GM19372 (cell line): ENCODE results near the gene SH2D3C.

Experiments
- ATAC-seq: cut with Tn5 transposase; IDR thresholded peaks from one replicate; pipeline ENCODE4 v1.9.1; 2021; ENCODE audit warnings: mild to moderate bottlenecking, low read depth, moderate library complexity; ENCODE audit not compliant: unreplicated experiment

Gene SH2D3C

GRCh38 chr9:127726871-127727270, 51.6 kb downstream of the SH2D3C start:
- no peak for ATAC-seq

GRCh38 chr9:127724012-127724411, 54.5 kb downstream of the SH2D3C start:
- no peak for ATAC-seq

DNA sequence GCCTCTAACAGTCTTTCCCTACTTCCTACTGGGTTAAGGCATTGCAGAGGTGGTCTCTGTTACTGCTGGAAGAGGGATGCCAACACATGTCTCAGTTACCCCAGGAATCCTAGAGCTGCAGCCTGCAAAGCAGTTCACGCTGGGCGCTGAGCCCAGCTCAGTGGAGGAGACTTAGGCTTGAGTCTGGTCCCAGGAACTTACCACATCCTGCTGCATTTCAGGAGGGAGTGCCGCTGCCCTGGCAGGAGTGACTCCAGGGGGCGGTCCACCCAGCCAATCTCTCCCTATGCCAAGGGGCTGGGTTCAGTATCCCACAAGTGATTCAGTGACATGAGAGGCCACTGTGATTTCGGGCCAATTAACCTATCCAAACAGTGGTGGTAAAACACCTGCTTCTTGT, 55.0 kb downstream of the SH2D3C start:
- no peak for ATAC-seq

GRCh38 chr9:127723013-127723412, 55.5 kb downstream of the SH2D3C start:
- ATAC-seq: no peak

DNA sequence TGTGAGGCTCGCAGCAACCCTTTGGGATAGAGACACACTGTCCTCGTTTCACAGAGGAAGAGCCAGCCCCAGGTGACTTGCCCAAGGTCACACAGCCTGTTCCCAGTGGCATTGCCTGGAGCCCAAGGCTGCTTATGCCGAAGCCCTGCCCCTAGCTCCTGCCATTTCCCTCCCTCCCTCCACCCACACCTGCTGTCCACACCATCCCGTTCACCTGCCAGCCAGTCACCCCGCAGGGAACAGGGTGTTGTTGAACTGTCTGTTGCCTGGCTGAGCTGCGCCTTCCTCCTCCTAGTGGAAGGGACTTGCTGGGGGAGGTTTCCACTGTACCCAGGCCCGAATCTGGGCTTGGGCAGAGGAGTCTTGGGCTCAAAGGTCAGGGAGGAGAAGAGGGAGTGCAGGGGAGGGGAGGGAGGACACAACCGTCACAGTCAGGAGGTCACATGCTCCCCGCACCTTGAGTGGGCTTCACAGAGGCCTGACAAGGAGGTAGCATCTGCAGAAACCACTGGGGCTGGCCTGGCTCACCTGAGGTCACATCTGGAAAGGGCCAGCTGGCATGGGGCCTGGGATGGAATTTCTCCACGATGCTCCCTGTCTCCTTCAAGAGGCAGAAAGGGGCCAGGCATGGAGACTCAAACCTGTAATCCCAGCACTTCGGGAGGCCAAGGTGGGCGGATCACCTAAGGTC, 56.3 kb downstream of the SH2D3C start:
- ATAC-seq: no peak

- no peak for ATAC-seq
Observed at GRCh38 chr9:127721391-127721821, 57.1 kb downstream of the SH2D3C start.

DNA sequence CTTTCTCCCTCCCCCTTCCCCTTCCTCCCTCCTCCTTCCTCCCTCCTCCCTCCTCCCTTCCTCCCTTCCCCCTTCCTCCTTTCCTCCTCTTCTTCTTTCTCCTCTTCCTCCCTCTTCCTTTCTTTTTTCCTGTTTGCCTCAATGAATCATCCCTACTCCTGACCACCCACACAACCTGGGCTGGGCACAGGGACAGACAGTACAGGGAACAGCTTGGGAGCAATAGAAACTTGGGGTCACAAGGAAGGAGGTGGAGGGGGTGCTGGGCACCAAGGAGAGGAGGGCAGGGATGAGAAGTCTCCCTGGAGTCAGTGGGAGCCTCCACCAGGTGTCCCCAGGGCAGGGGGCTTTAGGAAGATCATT, 57.6 kb downstream of the SH2D3C start:
- ATAC-seq: no peak

DNA sequence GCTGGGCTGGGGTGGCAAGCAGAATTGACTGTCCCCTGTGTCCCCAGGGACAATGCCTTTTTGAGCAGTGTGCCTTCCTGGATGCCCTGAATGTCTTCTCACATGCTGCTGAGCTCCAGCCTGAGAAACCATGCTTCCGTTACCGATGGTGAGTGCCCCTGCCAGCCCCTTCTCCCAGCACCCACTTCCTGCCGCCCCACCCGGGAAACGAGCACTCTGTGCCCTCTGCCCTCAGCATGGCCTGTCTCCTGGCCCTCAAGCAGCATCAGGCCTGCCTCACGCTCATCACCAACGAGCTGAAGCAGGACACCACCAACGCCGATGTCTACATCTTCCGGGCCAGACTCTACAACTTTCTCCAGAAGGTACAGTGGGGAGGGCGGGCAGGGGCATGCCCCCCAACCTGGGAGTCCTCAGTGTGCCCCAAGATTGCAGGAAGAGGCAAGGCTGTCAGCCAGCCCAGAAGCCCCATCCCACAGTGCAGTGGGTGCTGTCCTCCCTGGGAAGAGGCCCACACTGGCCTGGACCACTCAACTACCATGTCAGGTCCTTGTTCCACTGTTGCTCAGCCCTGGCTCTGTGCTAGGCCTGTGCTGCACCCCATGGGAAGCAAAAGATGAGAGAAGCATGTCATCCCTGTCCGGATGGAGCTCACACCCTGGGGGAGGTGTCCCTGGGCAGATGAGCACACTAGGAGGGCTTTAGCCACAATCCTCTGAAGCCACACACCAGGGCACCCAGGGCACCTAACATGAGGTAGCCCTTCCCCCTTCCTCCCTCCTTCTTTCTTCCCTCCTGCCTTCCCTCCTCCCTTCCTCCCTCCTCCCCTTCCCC, 58.2 kb downstream of the SH2D3C start:
- ATAC-seq: no peak

GRCh38 chr9:127717766-127718165, 60.7 kb downstream of the SH2D3C start:
- no peak for ATAC-seq

DNA sequence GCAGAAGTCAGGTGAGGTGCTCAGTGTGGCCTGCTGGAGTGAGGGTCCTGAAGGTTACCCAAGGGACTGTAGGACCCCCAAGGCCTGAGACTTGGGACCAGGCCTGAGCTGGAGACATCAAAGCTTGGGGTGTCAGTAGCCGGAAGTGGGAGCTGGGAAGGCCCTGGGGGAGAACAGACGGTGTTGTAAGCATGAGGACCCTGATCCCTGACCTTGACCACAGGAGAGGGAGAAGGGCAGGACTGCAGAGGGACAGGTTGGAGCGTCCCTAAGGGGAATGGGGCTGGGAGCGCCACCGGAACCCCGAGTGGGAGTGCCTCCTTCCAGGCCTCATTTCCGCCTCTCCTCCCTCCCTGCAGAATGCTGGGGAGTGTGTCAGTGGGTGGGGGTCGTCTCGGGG, 62.1 kb downstream of the SH2D3C start:
- no peak for ATAC-seq

DNA sequence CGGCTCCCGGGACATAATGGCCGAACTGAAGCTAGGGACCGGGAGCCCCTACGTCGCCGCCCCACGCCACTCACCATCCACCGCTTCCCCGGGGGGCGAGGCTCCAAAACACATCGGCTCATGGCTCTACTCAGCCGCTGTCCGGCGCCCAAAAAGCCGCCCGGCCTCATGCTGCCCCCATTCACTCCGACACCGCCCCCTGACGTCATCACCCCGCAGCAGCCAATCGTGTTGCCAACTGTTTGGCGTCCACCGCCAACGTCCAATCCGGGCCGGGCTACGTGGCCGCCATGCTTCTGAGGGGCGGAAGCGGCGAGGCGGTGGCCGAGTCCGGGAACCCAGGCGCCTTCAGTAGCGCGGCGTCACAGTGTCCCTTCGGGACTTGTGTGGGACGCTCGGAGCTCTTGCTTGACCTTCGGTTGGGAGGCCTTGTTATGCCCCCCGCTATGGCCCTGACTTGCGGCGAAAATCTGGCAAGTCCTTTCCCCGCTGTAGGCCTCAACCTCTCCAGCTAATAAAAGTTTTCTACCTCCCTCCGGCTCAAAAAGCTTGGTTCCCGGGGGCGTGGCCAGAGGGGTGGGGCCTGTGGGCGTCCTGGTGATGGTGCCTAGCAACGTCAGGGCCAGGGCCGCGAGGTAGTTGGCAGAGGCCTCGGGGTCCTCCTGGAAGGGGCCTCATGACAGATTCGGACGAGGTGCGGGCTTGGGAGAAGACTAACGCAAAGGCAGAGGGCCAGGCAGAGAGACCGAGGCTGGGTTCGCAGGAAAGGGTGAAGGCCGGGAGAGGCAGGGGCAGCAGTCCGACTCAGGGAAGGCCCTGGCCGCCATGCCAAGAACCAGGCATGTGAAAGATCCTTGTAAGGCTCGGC, 62.8 kb downstream of the SH2D3C start, which contains the start of the genes PTRH1 and TTC16:
Gene PTRH1, minus strand, starts transcription at position 194 of the 868 bp plus-strand sequence. Its CDS starts 24 bp downstream, at position 170.
Gene TTC16, plus strand, starts transcription at position 610 of the 868 bp plus-strand sequence. Its CDS starts 67 bp downstream, at position 677.
- ATAC-seq: peak; percentile 93

GRCh38 chr9:127714951-127715469, 63.5 kb downstream of the SH2D3C start:
- no peak for ATAC-seq

DNA sequence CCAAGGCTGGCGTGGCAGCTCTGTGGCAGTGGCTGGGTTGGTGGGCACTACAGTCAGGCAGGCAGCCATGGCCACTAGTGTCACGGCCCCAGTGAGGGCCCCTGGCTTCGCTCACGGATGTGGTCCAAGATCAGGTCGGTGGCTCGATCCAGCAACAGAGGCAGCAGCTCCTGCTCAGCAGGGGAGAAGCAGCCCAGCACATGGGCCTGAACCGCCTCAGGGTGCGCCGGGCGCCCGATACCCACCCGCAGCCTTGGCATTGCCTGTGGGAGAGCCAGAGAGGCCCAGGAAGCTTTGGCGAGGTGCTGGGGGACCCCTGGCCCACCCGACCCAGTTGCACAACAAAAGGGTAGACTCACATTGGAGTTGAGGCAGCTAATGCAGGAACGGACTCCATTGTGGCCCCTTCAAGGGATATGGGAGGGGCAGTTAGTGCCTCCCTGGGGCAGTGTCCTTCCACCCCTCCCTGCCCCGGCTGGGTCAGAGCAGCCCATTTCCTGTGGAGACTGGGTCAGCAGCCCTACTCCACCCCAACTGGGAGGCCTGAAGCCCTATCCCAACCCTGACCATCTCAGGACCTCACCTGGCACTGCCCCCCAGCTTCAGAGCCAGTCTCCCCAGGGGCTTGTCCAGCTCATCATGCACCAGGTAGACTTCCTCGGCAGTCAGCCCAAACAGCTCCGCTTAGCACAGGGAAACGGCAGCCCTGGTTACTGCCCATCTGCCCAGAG, 64.3 kb downstream of the SH2D3C start:
- no peak for ATAC-seq

DNA sequence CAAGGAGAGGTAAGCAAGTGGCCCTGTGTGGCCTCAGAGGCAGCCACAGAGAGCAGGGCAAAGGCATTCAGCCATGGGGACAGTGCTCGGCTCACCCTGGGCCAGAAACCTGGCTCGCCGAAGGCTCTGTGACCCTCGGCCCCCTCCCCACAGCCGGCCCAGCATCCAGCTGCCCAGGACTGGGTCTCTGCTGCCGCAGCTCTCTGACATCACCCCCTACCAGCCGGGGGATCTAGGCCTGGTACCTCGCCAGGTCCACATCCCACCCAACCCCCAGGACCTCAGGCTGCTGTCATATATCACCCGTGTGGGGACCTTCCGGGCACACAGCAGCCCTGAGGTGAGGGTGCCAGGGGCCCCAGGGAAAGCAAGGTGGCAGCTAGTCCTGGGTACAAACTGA, 65.6 kb downstream of the SH2D3C start:
- ATAC-seq: no peak

DNA sequence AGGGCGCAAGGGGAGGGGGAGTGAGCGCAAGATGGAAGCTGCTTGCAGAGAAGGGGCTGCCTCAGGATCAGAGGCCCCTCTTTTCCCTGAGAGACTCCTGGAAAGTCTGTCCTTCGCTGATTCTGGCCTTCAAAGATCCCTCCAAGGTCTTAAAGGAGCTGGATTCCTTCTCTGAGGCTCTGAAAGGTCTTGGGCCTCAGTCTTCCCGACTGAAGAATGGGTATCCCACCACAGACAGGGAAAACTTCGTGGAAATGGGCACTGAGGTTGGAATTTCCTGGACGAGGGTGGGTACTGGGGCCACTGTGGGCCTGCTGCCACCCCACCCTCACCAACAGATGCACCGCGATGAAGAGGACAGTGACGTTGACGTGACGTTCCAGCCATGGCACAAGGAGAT, 66.1 kb downstream of the SH2D3C start:
- ATAC-seq: no peak

DNA sequence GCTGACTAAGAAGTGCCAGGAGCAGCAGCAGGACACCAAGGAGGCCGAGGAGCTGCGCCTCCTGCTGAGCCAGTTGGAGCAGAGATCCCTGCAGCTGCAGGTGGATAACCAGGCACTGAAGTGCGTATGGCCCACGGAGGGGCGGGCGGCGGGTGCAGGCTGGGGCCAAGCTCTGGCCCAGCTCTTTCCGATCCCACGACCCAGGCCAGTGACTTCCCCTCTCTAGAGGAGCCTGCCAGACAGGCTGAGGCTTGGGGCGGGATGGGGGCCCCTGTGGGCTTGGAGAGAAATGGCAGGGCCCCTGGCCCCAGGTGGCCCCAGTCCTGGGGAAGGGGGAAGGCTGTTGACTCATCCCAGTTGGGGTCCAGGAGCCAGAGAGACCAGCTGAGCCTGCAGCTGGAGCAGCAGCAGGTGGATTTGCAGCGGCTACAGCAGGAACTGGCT, 66.6 kb downstream of the SH2D3C start:
- ATAC-seq: no peak

DNA sequence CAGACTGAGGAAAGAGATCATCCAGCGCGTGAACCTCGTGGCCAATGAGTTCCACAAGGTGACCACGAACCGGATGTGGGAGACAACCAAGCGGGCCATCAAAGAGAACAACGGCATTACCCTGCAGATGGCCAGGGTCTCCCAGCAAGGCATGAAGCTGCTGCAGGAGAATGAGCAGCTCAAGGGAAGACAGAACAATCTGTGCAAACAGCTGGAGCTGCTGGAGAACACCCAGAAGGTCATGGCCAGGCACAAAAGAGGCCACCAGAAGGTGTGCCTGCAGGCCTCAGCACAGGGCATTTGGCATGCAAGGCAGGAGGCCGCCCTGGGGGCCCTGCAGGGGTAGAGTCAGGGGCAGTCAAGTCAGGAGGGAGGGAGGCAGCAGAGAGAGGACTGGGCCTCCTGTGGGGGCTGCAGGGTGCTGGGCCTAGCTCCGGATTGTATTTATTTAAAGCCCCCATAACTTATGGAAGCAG, 67.2 kb downstream of the SH2D3C start:
- no peak for ATAC-seq

- no peak for ATAC-seq
Observed at GRCh38 chr9:127710204-127710783, 68.2 kb downstream of the SH2D3C start.

DNA sequence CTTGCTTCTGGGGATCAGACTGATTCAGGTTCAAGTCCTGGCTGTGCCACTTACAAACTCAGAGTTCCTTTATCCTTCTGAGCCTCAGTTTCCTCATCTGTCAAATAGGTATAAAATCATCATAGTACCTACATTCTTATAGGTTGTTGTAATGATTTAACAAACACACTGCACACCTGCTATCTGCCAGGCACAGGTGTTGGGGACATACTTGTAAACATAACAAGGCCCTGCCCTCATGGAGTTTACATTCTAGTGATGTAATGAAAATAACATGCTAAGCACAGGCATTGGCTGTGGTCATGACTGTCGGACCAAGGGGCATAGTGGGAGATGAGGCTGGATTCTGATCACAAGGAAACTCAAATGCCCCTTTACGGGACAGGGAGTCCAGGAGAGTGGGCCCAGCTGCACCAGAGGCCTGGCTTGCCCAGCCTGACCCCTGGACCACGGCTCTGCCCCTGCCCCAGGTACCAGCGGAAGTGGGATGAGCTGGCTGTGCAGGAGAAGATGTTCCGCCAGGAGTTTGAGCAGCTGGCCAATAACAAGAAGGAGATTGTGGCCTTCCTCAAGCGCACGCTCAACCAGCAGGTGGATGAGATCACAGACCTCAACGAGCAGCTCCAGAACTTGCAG, 69.4 kb downstream of the SH2D3C start:
- ATAC-seq: no peak
